Measurements from ENCODE around the gene CDKAL1. TPM values are rescaled to one million over a fixed set of nuclear protein-coding genes. Genes with fewer than 3 reads are reported as not detected.

Gene CDKAL1
- total and polyA plus RNA-seq, 9 of the 15 experiments (the other 6 are each of a cell fraction or from before 2014, with no cell fraction given) = 11.2 to 36.3 (median 20.1) TPM

DNA sequence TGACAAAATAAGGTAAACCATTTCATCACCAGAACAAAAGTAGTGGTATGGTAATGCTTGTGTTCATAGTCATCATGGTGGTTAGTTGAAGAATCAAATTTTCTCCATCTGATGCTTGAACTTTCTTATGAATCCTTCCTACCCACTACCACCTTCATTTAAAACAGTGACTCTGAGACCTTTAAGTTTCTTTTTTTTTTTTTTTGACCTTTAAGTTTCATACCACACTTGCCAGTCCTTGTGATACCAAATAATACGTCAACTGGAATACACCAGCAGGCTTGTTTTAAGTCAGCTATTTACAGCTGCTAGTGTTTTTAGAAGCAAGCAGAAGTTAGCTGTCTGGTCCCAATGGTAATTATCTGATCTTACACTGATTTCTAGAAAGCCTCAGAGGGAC lies 645.9 kb downstream of the CDKAL1 start:
- POLR2A ChIA-PET = no interaction called here

More for the DNA sequence above, 645.9 kb downstream of the CDKAL1 start:
- no TSS peak for BruUV-seq (replicated peaks)
- no peak for TF ChIP-seq POLR2H (tag; IDR thresholded peaks at IDR 0.05; ENCODE audit: low read depth)
- TF ChIP-seq SMAD4 (CRISPR knock-in tag; conservative IDR thresholded peaks at IDR 0.05) = no peak
- no peak for TF ChIP-seq RFX1 (IDR thresholded peaks at IDR 0.05)
- no peak for TF ChIP-seq ILK (tag; IDR thresholded peaks at IDR 0.05; ENCODE audit: borderline replicate concordance, low read depth)
- TF ChIP-seq, protein P1, sequence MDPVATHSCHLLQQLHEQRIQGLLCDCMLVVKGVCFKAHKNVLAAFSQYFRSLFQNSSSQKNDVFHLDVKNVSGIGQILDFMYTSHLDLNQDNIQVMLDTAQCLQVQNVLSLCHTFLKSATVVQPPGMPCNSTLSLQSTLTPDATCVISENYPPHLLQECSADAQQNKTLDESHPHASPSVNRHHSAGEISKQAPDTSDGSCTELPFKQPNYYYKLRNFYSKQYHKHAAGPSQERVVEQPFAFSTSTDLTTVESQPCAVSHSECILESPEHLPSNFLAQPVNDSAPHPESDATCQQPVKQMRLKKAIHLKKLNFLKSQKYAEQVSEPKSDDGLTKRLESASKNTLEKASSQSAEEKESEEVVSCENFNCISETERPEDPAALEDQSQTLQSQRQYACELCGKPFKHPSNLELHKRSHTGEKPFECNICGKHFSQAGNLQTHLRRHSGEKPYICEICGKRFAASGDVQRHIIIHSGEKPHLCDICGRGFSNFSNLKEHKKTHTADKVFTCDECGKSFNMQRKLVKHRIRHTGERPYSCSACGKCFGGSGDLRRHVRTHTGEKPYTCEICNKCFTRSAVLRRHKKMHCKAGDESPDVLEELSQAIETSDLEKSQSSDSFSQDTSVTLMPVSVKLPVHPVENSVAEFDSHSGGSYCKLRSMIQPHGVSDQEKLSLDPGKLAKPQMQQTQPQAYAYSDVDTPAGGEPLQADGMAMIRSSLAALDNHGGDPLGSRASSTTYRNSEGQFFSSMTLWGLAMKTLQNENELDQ (CRISPR knock-in tag; IDR thresholded peaks at IDR 0.05; ENCODE audit: borderline replicate concordance) = no peak
- TF ChIP-seq CBX1 (IDR thresholded peaks at IDR 0.05; ENCODE audit: low read depth) = no peak
- TF ChIP-seq KHSRP (IDR thresholded peaks at IDR 0.05) = no peak
- TF ChIP-seq, protein P2, sequence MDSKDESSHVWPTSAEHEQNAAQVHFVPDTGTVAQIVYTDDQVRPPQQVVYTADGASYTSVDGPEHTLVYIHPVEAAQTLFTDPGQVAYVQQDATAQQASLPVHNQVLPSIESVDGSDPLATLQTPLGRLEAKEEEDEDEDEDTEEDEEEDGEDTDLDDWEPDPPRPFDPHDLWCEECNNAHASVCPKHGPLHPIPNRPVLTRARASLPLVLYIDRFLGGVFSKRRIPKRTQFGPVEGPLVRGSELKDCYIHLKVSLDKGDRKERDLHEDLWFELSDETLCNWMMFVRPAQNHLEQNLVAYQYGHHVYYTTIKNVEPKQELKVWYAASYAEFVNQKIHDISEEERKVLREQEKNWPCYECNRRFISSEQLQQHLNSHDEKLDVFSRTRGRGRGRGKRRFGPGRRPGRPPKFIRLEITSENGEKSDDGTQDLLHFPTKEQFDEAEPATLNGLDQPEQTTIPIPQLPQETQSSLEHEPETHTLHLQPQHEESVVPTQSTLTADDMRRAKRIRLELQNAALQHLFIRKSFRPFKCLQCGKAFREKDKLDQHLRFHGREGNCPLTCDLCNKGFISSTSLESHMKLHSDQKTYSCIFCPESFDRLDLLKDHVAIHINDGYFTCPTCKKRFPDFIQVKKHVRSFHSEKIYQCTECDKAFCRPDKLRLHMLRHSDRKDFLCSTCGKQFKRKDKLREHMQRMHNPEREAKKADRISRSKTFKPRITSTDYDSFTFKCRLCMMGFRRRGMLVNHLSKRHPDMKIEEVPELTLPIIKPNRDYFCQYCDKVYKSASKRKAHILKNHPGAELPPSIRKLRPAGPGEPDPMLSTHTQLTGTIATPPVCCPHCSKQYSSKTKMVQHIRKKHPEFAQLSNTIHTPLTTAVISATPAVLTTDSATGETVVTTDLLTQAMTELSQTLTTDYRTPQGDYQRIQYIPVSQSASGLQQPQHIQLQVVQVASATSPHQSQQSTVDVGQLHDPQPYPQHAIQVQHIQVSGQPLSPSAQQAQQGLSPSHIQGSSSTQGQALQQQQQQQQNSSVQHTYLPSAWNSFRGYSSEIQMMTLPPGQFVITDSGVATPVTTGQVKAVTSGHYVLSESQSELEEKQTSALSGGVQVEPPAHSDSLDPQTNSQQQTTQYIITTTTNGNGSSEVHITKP (IDR thresholded peaks at IDR 0.05; ENCODE audit: partially characterized antibody) = no peak
- DNase-seq (ENCODE audit: extremely low read depth in 1 of 4, low spot score in 3 of 4) = no peak
- CTCF ChIA-PET (ENCODE audit: low intra/inter-chr PET ratio) = no interaction called here
- 100% methylated on average over 1 of the region's 1 CpG for WGBS (ENCODE audit: insufficient coverage, low coverage, missing lambda C conversion rate)
- in situ Hi-C loops (cut with MboI) = no loop called here
- Histone ChIP-seq H3K4me2 (ENCODE audit: insufficient read depth, low read length) (no peak overlapping the region), H2AFZ (ENCODE audit: low read depth, low read length) (no peak overlapping the region), H4K20me1 (replicated peaks; ENCODE audit: control insufficient read depth, insufficient read depth, low read length) (no peaks in the 10 kb centered on the region), H3K36me3 (ENCODE audit: control insufficient read depth, insufficient read depth, low read length) (no peaks in the 10 kb centered on the region), H3K79me2 (ENCODE audit: control insufficient read depth, insufficient read depth, low read length) (no peaks in the 10 kb centered on the region), H3K9ac (ENCODE audit: insufficient read depth in 1 of 2, low read depth in 2 of 2, low read length in 2 of 2) (no peak overlapping the region), H3K9me3 (replicated peaks; ENCODE audit: control insufficient read depth, insufficient read depth, low read depth, low read length) (no peaks in the 10 kb centered on the region), H3K4me3 (no peak overlapping the region), H3K4me1 (replicated peaks in 1 of 2; ENCODE audit: control insufficient read depth in 2 of 2, insufficient read depth in 2 of 2, low read length in 2 of 2) (no peaks in the 10 kb centered on the region), H3K9me1 (ENCODE audit: control insufficient read depth, insufficient read depth, low read length) (no peaks in the 10 kb centered on the region), H3K27me3 (ENCODE audit: control insufficient read depth in 2 of 2, insufficient read depth in 2 of 2, low read length in 2 of 2) (no peaks in the 10 kb centered on the region), H3K27ac (ENCODE audit: extremely low read depth, low read depth, low read length) (no peak overlapping the region)
- intact Hi-C loops (cut with micrococcal nuclease) = no loop called here
- peak; percentile 62 for FAIRE-seq
- ATAC-seq = no peak

Data from K562 (cell line).